ENCODE measurements around the gene DCUN1D1. TPM values are rescaled to one million over a fixed set of nuclear protein-coding genes. Genes with fewer than 3 reads are reported as not detected.

Gene DCUN1D1
- total RNA-seq, 1 experiment from 2014 or later: 71.7 TPM

DNA sequence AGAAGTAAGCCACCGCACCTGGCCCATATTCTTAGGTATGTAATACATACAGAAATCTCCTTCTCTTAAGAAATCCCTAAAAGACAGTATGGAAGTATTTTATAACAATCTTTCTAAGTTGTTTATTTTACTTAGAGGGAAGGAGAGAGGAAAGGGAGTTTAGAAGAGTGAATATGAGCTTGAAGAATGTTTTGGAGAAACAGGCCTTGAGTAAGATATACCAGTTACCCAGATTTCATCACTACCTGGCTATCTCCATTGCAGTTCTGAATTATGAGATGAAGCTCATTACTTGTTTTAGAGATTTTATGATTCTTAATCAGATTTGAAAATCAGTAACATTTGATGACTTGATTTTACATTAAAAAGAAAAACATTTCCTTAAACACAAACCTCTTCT, 71.9 kb downstream of the DCUN1D1 start:
- H3K27me3 ChIP-seq (ENCODE audit: insufficient read depth, low read length): no peaks in the 10 kb centered on the region
- Mint-ChIP-seq H3K4me3 (no peak overlapping the region), H3K9me3 (no peaks in the 10 kb centered on the region), H3K27me3 (ENCODE audit: low read depth) (no peaks in the 10 kb centered on the region), H3K4me1 (peaks cover 11 to 16% of the 10 kb centered on the region in 2 experiments), H3K36me3 (ENCODE audit: insufficient read depth in 1 of 3, low read depth in 3 of 3) (peaks cover 0 to 5% (median 3%) of the 10 kb centered on the region in 3 experiments; a peak in 1 of 7 replicates), H3K27ac (no peak overlapping the region)
- H3T11ph ChIP-seq (ENCODE audit: low read length): no peak overlapping the region
- H2AK5ac ChIP-seq (ENCODE audit: insufficient read length, low read length): no peak overlapping the region
- H3K79me1 ChIP-seq (ENCODE audit: insufficient read depth, low read depth, low read length, poor library complexity, severe bottlenecking): no peaks in the 10 kb centered on the region
- H2BK120ac ChIP-seq (ENCODE audit: low read depth, low read length, poor library complexity, severe bottlenecking): no peak overlapping the region
- no peaks in the 10 kb centered on the region for H3K9me3 ChIP-seq (ENCODE audit: control insufficient read depth, low read depth, low read length)
- no peaks in the 10 kb centered on the region for H4K20me1 ChIP-seq (ENCODE audit: control insufficient read depth, insufficient read depth, insufficient read length)
- no peaks in the 10 kb centered on the region for H3K79me2 ChIP-seq (ENCODE audit: insufficient read depth, low read length)
- no peak for DNase-seq
- H3K4me2 ChIP-seq (ENCODE audit: insufficient read depth, insufficient read length, low read length): no peak overlapping the region
- H2BK12ac ChIP-seq (ENCODE audit: insufficient read length, low read depth, low read length): no peak overlapping the region
- H4K91ac ChIP-seq (ENCODE audit: insufficient read length, low read depth, low read length): no peak overlapping the region
- no peak overlapping the region for H4K5ac ChIP-seq (ENCODE audit: insufficient read length, low read depth, low read length)
- WGBS (ENCODE audit: extremely low coverage, insufficient read length, low lambda C conversion rate): no CpG with 5 or more reads among the region's 1 CpG
- no peak overlapping the region for H3K18ac ChIP-seq (ENCODE audit: insufficient read length, low read depth, low read length)
- H4K8ac ChIP-seq (replicated peaks; ENCODE audit: insufficient read length, low read depth, low read length): no peak overlapping the region
- H3K14ac ChIP-seq (ENCODE audit: insufficient read depth, low read length): no peak overlapping the region
- no peak overlapping the region for H3K4ac ChIP-seq (ENCODE audit: low read depth, low read length)
- no peaks in the 10 kb centered on the region for H3K4me1 ChIP-seq (ENCODE audit: insufficient read depth, low read length)
- H3K56ac ChIP-seq (ENCODE audit: insufficient read length, low read depth, low read length): no peak overlapping the region
- TF ChIP-seq, protein P1, sequence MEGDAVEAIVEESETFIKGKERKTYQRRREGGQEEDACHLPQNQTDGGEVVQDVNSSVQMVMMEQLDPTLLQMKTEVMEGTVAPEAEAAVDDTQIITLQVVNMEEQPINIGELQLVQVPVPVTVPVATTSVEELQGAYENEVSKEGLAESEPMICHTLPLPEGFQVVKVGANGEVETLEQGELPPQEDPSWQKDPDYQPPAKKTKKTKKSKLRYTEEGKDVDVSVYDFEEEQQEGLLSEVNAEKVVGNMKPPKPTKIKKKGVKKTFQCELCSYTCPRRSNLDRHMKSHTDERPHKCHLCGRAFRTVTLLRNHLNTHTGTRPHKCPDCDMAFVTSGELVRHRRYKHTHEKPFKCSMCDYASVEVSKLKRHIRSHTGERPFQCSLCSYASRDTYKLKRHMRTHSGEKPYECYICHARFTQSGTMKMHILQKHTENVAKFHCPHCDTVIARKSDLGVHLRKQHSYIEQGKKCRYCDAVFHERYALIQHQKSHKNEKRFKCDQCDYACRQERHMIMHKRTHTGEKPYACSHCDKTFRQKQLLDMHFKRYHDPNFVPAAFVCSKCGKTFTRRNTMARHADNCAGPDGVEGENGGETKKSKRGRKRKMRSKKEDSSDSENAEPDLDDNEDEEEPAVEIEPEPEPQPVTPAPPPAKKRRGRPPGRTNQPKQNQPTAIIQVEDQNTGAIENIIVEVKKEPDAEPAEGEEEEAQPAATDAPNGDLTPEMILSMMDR (conservative IDR thresholded peaks at IDR 0.05): no peak
- H3K23me2 ChIP-seq (ENCODE audit: insufficient read length, low read depth, low read length, poor library complexity, severe bottlenecking): no peaks in the 10 kb centered on the region
- no peak overlapping the region for H2AFZ ChIP-seq (ENCODE audit: low read length)
- no peak overlapping the region for H3K9ac ChIP-seq (ENCODE audit: extremely low read depth, insufficient read length, low read length)
- no peak overlapping the region for H2BK20ac ChIP-seq (ENCODE audit: low read depth, low read length, poor library complexity, severe bottlenecking)
- H2BK5ac ChIP-seq (ENCODE audit: insufficient read length, low read length): no peak overlapping the region
- H2BK15ac ChIP-seq (ENCODE audit: low read depth, low read length): no peak overlapping the region
- H3K27ac ChIP-seq (ENCODE audit: insufficient read length, low read depth, low read length): no peak overlapping the region
- no peak overlapping the region for H3K23ac ChIP-seq (ENCODE audit: insufficient read length, low read depth, low read length)
